Endodermal cell (in vitro differentiated cells): ENCODE data around the gene SCN8A. TPM values are rescaled to one million over a fixed set of nuclear protein-coding genes. Genes with fewer than 3 reads are reported as not detected.

Experiments used
- DNase-seq: peaks from one replicate; pipeline ENCODE4 v3.0.0-alpha.2; 2017
- H3K27ac ChIP-seq: 2 replicates; pipeline ENCODE4 v1.5.1; 2013; ENCODE audit warnings: mild to moderate bottlenecking, low read depth, low read length, moderate library complexity
- H3K27me3 ChIP-seq: 2 replicates; pipeline ENCODE4 v1.6.1; 2013; ENCODE audit warnings: mild to moderate bottlenecking, low read length, moderate library complexity; ENCODE audit not compliant: insufficient read depth, control insufficient read depth, poor library complexity, severe bottlenecking
- H3K36me3 ChIP-seq: 2 replicates; pipeline ENCODE4 v1.7.0; 2013; ENCODE audit warnings: mild to moderate bottlenecking, low read length, moderate library complexity; ENCODE audit not compliant: control insufficient read depth, insufficient read depth
- H3K4me1 ChIP-seq: one replicate; pipeline ENCODE4 v1.7.0; 2013; ENCODE audit warnings: low read length; ENCODE audit not compliant: control insufficient read depth, insufficient read depth
- H3K4me3 ChIP-seq: 2 replicates; pipeline ENCODE4 v1.5.1; 2013; ENCODE audit warnings: mild to moderate bottlenecking, low read length, moderate library complexity
- H3K9ac ChIP-seq: 2 replicates; pipeline ENCODE4 v1.6.1; 2013; ENCODE audit warnings: mild to moderate bottlenecking, low read length, moderate library complexity; ENCODE audit not compliant: poor library complexity, severe bottlenecking; ENCODE audit errors: extremely low read depth
- H3K9me3 ChIP-seq: 2 replicates; pipeline ENCODE4 v1.6.1; 2013; ENCODE audit warnings: mild to moderate bottlenecking, low read length, moderate library complexity; ENCODE audit not compliant: control insufficient read depth
- H3K27ac Mint-ChIP-seq: 2 replicates; pipeline ENCODE4 v1.8.0; 2020; ENCODE audit warnings: mixed read lengths
- H3K27me3 Mint-ChIP-seq: 2 replicates; pipeline ENCODE4 v1.8.0; 2021; ENCODE audit warnings: mild to moderate bottlenecking, mixed read lengths; ENCODE audit not compliant: insufficient read depth
- H3K36me3 Mint-ChIP-seq: 2 replicates; pipeline ENCODE4 v1.8.0; 2020; ENCODE audit warnings: low read depth, mixed read lengths
- H3K4me1 Mint-ChIP-seq: 2 replicates; pipeline ENCODE4 v1.8.0; 2020; ENCODE audit warnings: mixed read lengths
- H3K4me3 Mint-ChIP-seq: 2 replicates; pipeline ENCODE4 v1.8.0; 2020; ENCODE audit warnings: mild to moderate bottlenecking, moderate library complexity, mixed read lengths
- H3K9me3 Mint-ChIP-seq: 2 replicates; pipeline ENCODE4 v1.8.0; 2020; ENCODE audit warnings: mild to moderate bottlenecking, mixed read lengths
- CTCF ChIP-seq: fragments of 200-600 bp; sonication (generic); conservative IDR thresholded peaks from 2 replicates; pipeline ENCODE4 v1.5.0; 2021; ENCODE audit warnings: antibody characterized with exemption, mild to moderate bottlenecking
- WGBS, 2 experiments: methylation state at CpG; one replicate each; pipeline versions ENCODE4 v1.1.5 to v1.1.7; 2013; ENCODE audit warnings: missing lambda C conversion rate in 2 of 2, mixed read lengths in 1 of 2; ENCODE audit not compliant: insufficient coverage in 1 of 2, insufficient read length in 1 of 2; 5-methylcytosine and 5-hydroxymethylcytosine counted together
- total RNA-seq, 2 donors: library from RNA; stranded (reverse); fragmentation: NEBNext Ultra II Directional in 1 of 2; extraction: Animal tissue kit (Norgen Biotek cat#: 25700) in 1 of 2; gene quantifications; 2 replicates in 1 of 2; 3 replicates in 1 of 2; pipeline ENCODE4 v1.2.1, GENCODE V29; 2021

The SCN8A gene
- total RNA-seq, 2 donors from 2014 or later = 9.5 to 9.7 TPM

- no peaks in the 10 kb centered on the region for H3K4me1 ChIP-seq
Measured at GRCh38 chr12:51818566-51819300, 227.7 kb downstream of the SCN8A start.

GRCh38 chr12:51819736-51820525 lies 228.9 kb downstream of the SCN8A start:
- Mint-ChIP-seq H3K9me3 (no peaks in the 10 kb centered on the region), H3K36me3 (no peaks in the 10 kb centered on the region), H3K27me3 (peaks cover 54% of the 10 kb centered on the region), H3K4me1 (peaks cover 7% of the 10 kb centered on the region), H3K27ac (no peak overlapping the region), H3K4me3 (peak overlapping the region; percentile 61)
- H3K27me3 ChIP-seq = peaks cover 30% of the 10 kb centered on the region
- H3K27ac ChIP-seq = no peak overlapping the region
- no peak overlapping the region for H3K9ac ChIP-seq
- no peaks in the 10 kb centered on the region for H3K4me1 ChIP-seq
- 45 to 74% methylated on average over 14 to 32 of the region's 32 CpGs for WGBS, 2 experiments
- H3K36me3 ChIP-seq = no peaks in the 10 kb centered on the region
- DNase-seq = no peak
- peak overlapping the region; percentile 53 for H3K4me3 ChIP-seq
- no peaks in the 10 kb centered on the region for H3K9me3 ChIP-seq
- TF ChIP-seq CTCF = no peak

More at GRCh38 chr12:51818566-51819300, 227.7 kb downstream of the SCN8A start:
- H3K27ac ChIP-seq = no peak overlapping the region
- peaks cover 58% of the 10 kb centered on the region for H3K27me3 Mint-ChIP-seq
- no peaks in the 10 kb centered on the region for H3K9me3 Mint-ChIP-seq
- H3K27ac Mint-ChIP-seq = no peak overlapping the region
- no peak for DNase-seq
- H3K4me3 Mint-ChIP-seq = no peak overlapping the region
- TF ChIP-seq CTCF = no peak
- 74% methylated on average over 3 of the region's 4 CpGs; no CpG with 5 or more reads in 1 of the 2 experiments for WGBS, 2 experiments
- H3K36me3 ChIP-seq = no peaks in the 10 kb centered on the region
- peaks cover 5% of the 10 kb centered on the region for H3K4me1 Mint-ChIP-seq
- peaks cover 38% of the 10 kb centered on the region for H3K27me3 ChIP-seq
- H3K36me3 Mint-ChIP-seq = no peaks in the 10 kb centered on the region
- H3K9ac ChIP-seq = no peak overlapping the region
- H3K4me3 ChIP-seq = no peak overlapping the region
- H3K9me3 ChIP-seq = no peaks in the 10 kb centered on the region

- no peaks in the 10 kb centered on the region for H3K4me1 ChIP-seq
- H3K36me3 Mint-ChIP-seq = no peaks in the 10 kb centered on the region
- peaks cover 22% of the 10 kb centered on the region for H3K27me3 ChIP-seq
- H3K27ac Mint-ChIP-seq = no peak overlapping the region
- no peaks in the 10 kb centered on the region for H3K36me3 ChIP-seq
- no peaks in the 10 kb centered on the region for H3K9me3 Mint-ChIP-seq
- no peaks in the 10 kb centered on the region for H3K9me3 ChIP-seq
- peaks cover 50% of the 10 kb centered on the region for H3K27me3 Mint-ChIP-seq
- peak overlapping the region; percentile 69 for H3K4me3 ChIP-seq
- H3K27ac ChIP-seq = no peak overlapping the region
- H3K9ac ChIP-seq = peak overlapping the region; percentile 20
- DNase-seq = peak; percentile 96
- 6 to 32% methylated on average over 27 to 113 of the region's 113 CpGs for WGBS, 2 experiments
- peaks cover 4% of the 10 kb centered on the region for H3K4me1 Mint-ChIP-seq
- TF ChIP-seq CTCF = peak; percentile 73
- H3K4me3 Mint-ChIP-seq = peak overlapping the region; percentile 61
Measured at GRCh38 chr12:51820526-51821439, 229.8 kb downstream of the SCN8A start.
